CD4-positive, CD25-positive, alpha-beta regulatory T cell (primary cell): ENCODE results near the gene FBXO36. TPM values are rescaled to one million over a fixed set of nuclear protein-coding genes. Genes with fewer than 3 reads are reported as not detected.

Experiments used
- ATAC-seq, 2 donors: fragments of 150-1000 bp; cut with Tn5 transposase; one replicate each; pipeline ENCODE4 v1.10.0; 2021; ENCODE audit warnings: low read depth in 2 of 2, moderate number of reproducible peaks in 2 of 2, moderate library complexity in 1 of 2
- DNase-seq, 3 donors: peaks; one replicate each; pipeline versions ENCODE4 v3.0.0 to v3.0.0-alpha.2; 2012 to 2022; ENCODE audit warnings: mixed read lengths in 1 of 3
- H3K27ac ChIP-seq: one replicate; pipeline ENCODE4 v1.7.0; 2013; ENCODE audit warnings: mild to moderate bottlenecking, low read length; ENCODE audit not compliant: insufficient read depth, poor library complexity, severe bottlenecking
- H3K27me3 ChIP-seq: one replicate; pipeline ENCODE4 v1.7.0; 2013; ENCODE audit warnings: low read length; ENCODE audit not compliant: control insufficient read depth, insufficient read depth
- H3K36me3 ChIP-seq: one replicate; pipeline ENCODE4 v1.7.0; 2013; ENCODE audit warnings: mild to moderate bottlenecking, low read length, moderate library complexity; ENCODE audit not compliant: control insufficient read depth, insufficient read depth
- H3K4me1 ChIP-seq: 2 replicates; pipeline ENCODE4 v1.7.0; 2013; ENCODE audit warnings: mild to moderate bottlenecking, low read length; ENCODE audit not compliant: insufficient read depth, control insufficient read depth, poor library complexity, severe bottlenecking
- H3K4me3 ChIP-seq: one replicate; pipeline ENCODE4 v1.7.0; 2013; ENCODE audit warnings: low read depth, mild to moderate bottlenecking, low read length, moderate library complexity
- H3K9me3 ChIP-seq, 2 experiments: 1 replicate in 1 of 2; 2 replicates in 1 of 2; pipeline ENCODE4 v1.7.0; 2013; ENCODE audit warnings: low read length in 2 of 2, mild to moderate bottlenecking in 1 of 2, moderate library complexity in 1 of 2; ENCODE audit not compliant: control insufficient read depth in 2 of 2
- H3K27ac Mint-ChIP-seq, 3 donors: one replicate each; pipeline ENCODE4 v1.8.0; 2020 to 2022; ENCODE audit warnings: mild to moderate bottlenecking in 3 of 3, mixed read lengths in 3 of 3, moderate library complexity in 2 of 3
- H3K27me3 Mint-ChIP-seq: one replicate; pipeline ENCODE4 v1.8.0; 2022; ENCODE audit warnings: mild to moderate bottlenecking, mixed read lengths
- H3K36me3 Mint-ChIP-seq: one replicate; pipeline ENCODE4 v1.8.0; 2020; ENCODE audit warnings: mixed read lengths
- H3K4me1 Mint-ChIP-seq, 4 donors: one replicate each; pipeline ENCODE4 v1.8.0; 2020 to 2022; ENCODE audit warnings: mixed read lengths in 4 of 4, mild to moderate bottlenecking in 1 of 4
- H3K4me3 Mint-ChIP-seq, 4 donors: one replicate each; pipeline ENCODE4 v1.8.0; 2020 to 2022; ENCODE audit warnings: mild to moderate bottlenecking in 4 of 4, mixed read lengths in 4 of 4, moderate library complexity in 3 of 4
- H3K9me3 Mint-ChIP-seq, 7 donors: one replicate each; pipeline ENCODE4 v1.8.0; 2020 to 2022; ENCODE audit warnings: mixed read lengths in 7 of 7, mild to moderate bottlenecking in 3 of 7, moderate library complexity in 2 of 7
- polyA plus RNA-seq, 4 donors: library from polyadenylated mRNA; unstranded; fragments of 300-500 nt; fragmentation: Illumina TruSeq; gene quantifications; one replicate each; pipeline ENCODE4 v1.2.3, GENCODE V29; 2021
- total RNA-seq: library from RNA; stranded (reverse); gene quantifications from one replicate; pipeline ENCODE4 v1.2.3, GENCODE V29; 2022

The FBXO36 gene
- total and polyA plus RNA-seq, 5 donors from 2014 or later: 0.72 to 1.3 (median 1.0) TPM

DNA sequence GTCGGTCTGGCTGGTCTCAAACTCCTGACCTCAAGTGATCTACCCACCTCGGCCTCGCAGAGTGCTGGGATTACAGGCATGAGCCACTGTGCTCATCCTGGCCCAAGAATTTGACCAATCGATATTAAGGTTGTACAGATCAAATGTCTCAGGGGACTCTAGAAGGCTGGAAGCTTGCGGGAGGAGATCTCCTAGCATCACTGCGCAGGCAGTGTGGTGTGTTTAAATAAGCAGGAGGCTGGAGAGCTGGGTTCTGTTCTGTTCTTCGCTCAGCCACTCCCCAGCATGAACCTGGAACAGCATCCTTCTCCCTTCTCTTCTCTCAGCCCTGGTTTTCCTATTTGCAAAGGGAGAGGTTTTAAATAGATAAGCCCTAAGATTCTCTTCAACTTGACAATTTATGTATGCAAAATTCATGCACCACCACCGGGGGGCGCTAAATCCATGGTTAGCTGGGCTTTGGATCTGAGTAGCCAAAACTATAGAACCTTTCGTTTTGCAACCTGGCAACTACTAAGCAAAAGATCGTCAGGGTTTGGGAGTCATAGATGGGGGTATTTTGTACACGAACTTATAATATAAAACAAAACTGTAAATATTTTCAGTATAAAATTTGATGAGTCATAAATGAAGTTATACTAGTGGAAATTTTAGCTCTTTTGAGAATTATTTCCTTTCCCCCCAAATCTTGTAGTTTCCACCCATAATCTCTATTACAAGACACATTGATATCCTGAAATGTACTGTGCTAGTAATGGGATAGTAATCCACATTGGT is 85.8 kb downstream of the FBXO36 start:
- Histone ChIP-seq H3K36me3 (no peaks in the 10 kb centered on the region), H3K4me3 (peak overlapping the region; percentile 60), H3K27ac (no peak overlapping the region), H3K4me1 (no peaks in the 10 kb centered on the region), H3K27me3 (no peaks in the 10 kb centered on the region), H3K9me3 (no peaks in the 10 kb centered on the region)
- peak overlapping the region in 1 of 3 donors; percentile 53 for H3K27ac Mint-ChIP-seq
- DNase-seq (peak; percentile 54 to 82 (median 66)), ATAC-seq (peak; percentile 28 to 54)
- H3K27me3 Mint-ChIP-seq: no peaks in the 10 kb centered on the region
- peaks cover 2 to 6% (median 5%) of the 10 kb centered on the region in 4 donors for H3K4me1 Mint-ChIP-seq
- H3K4me3 Mint-ChIP-seq: peak overlapping the region in 2 of 4 donors; percentile 4 to 44
- H3K36me3 Mint-ChIP-seq: peaks cover 7% of the 10 kb centered on the region
- no peaks in the 10 kb centered on the region for H3K9me3 Mint-ChIP-seq

DNA sequence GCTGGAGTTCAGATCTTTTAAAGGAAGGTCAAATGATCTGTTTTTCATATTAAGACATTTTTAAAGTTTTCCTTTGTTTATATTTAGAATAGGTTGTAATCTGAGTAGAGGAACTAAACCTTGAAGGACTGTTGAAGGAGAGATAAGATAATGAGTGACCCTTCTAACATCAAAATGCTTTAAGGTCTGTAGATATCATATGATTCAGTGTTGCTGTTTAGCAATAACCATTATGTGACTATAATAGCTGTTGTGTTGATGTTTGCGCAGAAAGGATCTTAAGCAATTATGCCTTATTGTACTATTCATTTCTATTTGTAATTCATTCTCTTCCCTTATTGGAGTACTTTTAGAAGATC is 86.4 kb downstream of the FBXO36 start:
- Mint-ChIP-seq H3K4me1 (peaks cover 2 to 6% (median 5%) of the 10 kb centered on the region in 4 donors), H3K36me3 (peaks cover 7% of the 10 kb centered on the region), H3K9me3 (no peaks in the 10 kb centered on the region), H3K27ac (no peak overlapping the region), H3K4me3 (no peak overlapping the region), H3K27me3 (no peaks in the 10 kb centered on the region)
- ATAC-seq: no peak
- Histone ChIP-seq H3K4me3 (peak overlapping the region; percentile 60), H3K36me3 (no peaks in the 10 kb centered on the region), H3K9me3 (no peaks in the 10 kb centered on the region), H3K27ac (no peak overlapping the region), H3K4me1 (no peaks in the 10 kb centered on the region), H3K27me3 (no peaks in the 10 kb centered on the region)
- DNase-seq: no peak

DNA sequence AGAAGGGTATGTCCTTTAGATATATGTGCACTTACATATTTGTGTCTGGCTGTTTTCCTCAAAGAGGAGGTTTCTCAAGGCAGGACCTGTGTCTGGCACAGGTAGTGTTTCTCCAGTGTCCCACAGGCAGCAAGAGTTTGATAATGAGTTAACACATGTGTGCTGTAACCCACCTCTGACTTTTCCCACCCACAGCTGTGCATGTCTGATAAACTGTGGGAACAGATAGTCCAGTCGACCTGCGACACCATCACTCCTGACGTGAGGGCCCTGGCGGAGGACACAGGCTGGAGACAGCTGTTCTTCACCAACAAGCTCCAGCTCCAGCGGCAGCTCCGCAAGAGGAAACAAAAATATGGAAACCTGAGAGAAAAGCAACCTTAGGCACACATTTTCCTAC is 88.2 kb downstream of the FBXO36 start:
- ATAC-seq (no peak), DNase-seq (no peak)
- Histone ChIP-seq H3K4me1 (no peaks in the 10 kb centered on the region), H3K27me3 (no peaks in the 10 kb centered on the region), H3K9me3 (no peaks in the 10 kb centered on the region), H3K27ac (no peak overlapping the region), H3K4me3 (no peak overlapping the region), H3K36me3 (no peaks in the 10 kb centered on the region)
- Mint-ChIP-seq H3K4me3 (no peak overlapping the region), H3K9me3 (no peaks in the 10 kb centered on the region), H3K27me3 (no peaks in the 10 kb centered on the region), H3K36me3 (no peaks in the 10 kb centered on the region), H3K4me1 (peaks cover 0 to 6% (median 4%) of the 10 kb centered on the region in 4 donors), H3K27ac (no peak overlapping the region)

DNA sequence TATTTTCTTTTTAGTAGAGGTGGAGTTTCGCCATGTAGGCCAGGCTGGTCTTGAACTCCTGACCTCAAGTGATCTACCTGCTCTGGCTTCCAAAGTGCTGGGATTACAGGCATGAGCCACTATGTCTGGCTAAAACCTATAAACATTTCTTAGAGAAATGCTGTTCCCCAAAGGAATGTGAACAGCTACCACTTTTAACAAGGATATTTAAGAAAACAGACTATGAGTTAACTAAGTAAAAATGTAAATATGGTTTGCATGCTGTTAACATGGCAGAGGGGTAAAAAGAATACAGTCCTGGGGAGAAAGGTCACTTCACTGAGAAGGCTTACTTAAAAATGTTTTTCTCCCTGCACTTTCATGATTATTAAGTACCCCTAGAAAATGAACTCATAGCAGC is 89.3 kb downstream of the FBXO36 start:
- Histone ChIP-seq H3K36me3 (no peaks in the 10 kb centered on the region), H3K4me1 (no peaks in the 10 kb centered on the region), H3K9me3 (no peaks in the 10 kb centered on the region), H3K4me3 (no peak overlapping the region), H3K27me3 (no peaks in the 10 kb centered on the region), H3K27ac (no peak overlapping the region)
- Mint-ChIP-seq H3K4me3 (no peak overlapping the region), H3K27me3 (peaks cover 5% of the 10 kb centered on the region), H3K36me3 (no peaks in the 10 kb centered on the region), H3K27ac (no peak overlapping the region), H3K9me3 (peaks cover 0 to 2% (median 0%) of the 10 kb centered on the region in 7 donors), H3K4me1 (peaks cover 0 to 6% (median 5%) of the 10 kb centered on the region in 4 donors)
- ATAC-seq (no peak), DNase-seq (no peak)

DNA sequence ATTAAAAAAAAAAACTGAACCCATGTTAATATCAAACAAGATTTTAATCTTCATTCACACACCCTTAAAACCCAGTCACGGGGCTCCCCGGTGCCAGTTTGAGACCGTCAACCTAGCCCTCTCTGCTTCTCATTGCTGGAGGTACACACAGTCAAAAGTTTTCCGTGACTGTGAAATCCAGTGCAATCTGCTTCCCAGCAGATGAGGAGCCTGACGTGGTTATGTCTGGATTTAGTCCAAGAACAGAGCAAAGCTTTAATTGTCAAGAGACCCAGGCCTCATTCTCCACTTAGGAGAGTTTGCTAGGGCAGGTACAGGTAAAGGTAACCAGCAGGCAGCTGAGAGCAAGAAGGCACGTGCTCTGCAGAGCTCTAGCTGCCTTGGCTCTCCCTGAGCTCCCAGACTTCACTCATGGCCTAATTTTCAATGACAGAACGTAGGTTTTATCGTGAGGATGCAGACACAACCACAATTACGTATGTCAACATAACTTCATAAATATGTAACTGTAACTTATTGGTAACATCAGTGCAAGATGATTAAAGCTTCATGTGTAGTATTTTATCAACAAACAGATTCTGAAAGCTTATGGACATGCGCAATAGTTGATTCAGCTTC is 90.1 kb downstream of the FBXO36 start:
- no peak overlapping the region for H3K27ac ChIP-seq
- H3K4me1 Mint-ChIP-seq: peaks cover 0 to 6% (median 5%) of the 10 kb centered on the region in 4 donors
- no peaks in the 10 kb centered on the region for H3K27me3 ChIP-seq
- peaks cover 0 to 2% (median 0%) of the 10 kb centered on the region in 7 donors for H3K9me3 Mint-ChIP-seq
- H3K4me3 Mint-ChIP-seq: no peak overlapping the region
- DNase-seq (no peak), ATAC-seq (no peak)
- no peaks in the 10 kb centered on the region for H3K36me3 ChIP-seq
- no peaks in the 10 kb centered on the region for H3K9me3 ChIP-seq
- no peak overlapping the region for H3K4me3 ChIP-seq
- H3K4me1 ChIP-seq: no peaks in the 10 kb centered on the region
- H3K27me3 Mint-ChIP-seq: peaks cover 5% of the 10 kb centered on the region
- H3K27ac Mint-ChIP-seq: no peak overlapping the region
- H3K36me3 Mint-ChIP-seq: no peaks in the 10 kb centered on the region

DNA sequence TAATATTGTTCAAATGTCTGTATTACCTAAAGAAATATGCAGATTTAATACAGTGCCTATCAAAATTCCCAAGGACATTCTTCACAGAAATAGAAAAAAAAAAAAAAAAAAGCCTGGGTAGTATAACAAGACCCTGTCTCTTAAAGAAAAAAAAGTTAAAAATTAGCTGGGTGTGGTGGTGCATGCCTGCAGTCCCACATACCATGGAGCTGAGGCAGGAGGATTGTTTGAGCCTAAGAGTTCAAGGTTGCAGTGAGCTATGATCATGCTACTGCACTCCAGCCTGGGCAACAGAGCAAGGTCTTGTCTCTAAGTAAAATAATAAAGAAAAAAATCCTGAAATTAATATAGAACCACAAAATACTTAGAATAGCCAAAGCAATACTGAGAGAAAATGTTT is 94.5 kb downstream of the FBXO36 start:
- H3K9me3 Mint-ChIP-seq: peaks cover 0 to 2% (median 0%) of the 10 kb centered on the region in 7 donors
- Histone ChIP-seq H3K36me3 (no peaks in the 10 kb centered on the region), H3K27me3 (no peaks in the 10 kb centered on the region), H3K27ac (no peak overlapping the region), H3K4me1 (no peaks in the 10 kb centered on the region), H3K9me3 (no peaks in the 10 kb centered on the region), H3K4me3 (no peak overlapping the region)
- H3K27ac Mint-ChIP-seq: no peak overlapping the region
- H3K4me1 Mint-ChIP-seq: peaks cover 0 to 2% (median 0%) of the 10 kb centered on the region in 4 donors
- DNase-seq (no peak), ATAC-seq (no peak)
- H3K4me3 Mint-ChIP-seq: no peak overlapping the region
- H3K27me3 Mint-ChIP-seq: peaks cover 11% of the 10 kb centered on the region
- H3K36me3 Mint-ChIP-seq: no peaks in the 10 kb centered on the region

DNA sequence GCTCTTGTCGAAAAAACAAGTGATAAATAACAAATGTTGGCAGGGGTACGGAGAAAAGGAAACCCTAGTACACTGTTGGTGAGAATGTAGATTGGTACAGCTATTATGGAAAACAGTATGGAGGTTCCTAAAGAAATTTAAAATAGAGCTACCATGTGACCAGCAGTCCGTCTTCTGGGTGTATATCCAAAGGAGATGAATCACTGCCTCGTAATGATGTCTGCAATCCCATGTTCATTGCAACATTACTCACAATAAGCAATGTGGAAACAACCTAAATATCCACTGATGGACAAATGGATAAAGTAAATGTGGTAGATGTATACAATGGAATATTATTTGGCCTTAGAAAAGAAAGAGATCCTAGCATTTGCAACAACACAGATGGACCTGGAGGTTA is 95.8 kb downstream of the FBXO36 start:
- Mint-ChIP-seq H3K4me1 (peaks cover 0 to 2% (median 0%) of the 10 kb centered on the region in 4 donors), H3K27me3 (peaks cover 11% of the 10 kb centered on the region), H3K27ac (no peak overlapping the region), H3K36me3 (no peaks in the 10 kb centered on the region), H3K4me3 (no peak overlapping the region), H3K9me3 (peaks cover 0 to 2% (median 0%) of the 10 kb centered on the region in 7 donors)
- Histone ChIP-seq H3K9me3 (no peaks in the 10 kb centered on the region), H3K27ac (no peak overlapping the region), H3K4me1 (no peaks in the 10 kb centered on the region), H3K4me3 (no peak overlapping the region), H3K27me3 (no peaks in the 10 kb centered on the region), H3K36me3 (no peaks in the 10 kb centered on the region)
- DNase-seq (no peak), ATAC-seq (no peak)
